Measurements from ENCODE around the gene GAREM2.

DNA sequence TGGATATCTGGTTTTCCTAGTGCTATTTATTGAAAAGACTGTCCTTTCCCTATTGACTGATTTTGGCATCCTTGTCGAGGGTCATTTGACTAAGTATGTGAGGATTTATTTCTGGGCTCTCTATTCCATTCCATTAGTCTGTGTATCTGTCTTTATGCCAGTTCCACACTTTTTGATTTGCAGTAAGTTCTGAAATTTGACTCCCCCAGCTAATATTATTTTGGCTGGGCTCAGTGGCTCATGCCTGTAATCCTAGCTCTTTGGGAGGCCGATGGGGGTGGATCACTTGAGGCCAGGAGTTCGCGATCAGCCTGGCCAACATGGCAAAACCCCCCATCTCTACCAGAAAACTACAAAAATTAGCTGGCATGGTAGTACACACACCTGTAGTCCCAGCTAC is 46.8 kb upstream of the GAREM2 start:
- TF ChIP-seq POLR2AphosphoS5 (IDR thresholded peaks at IDR 0.05) (no peak), CTCF (IDR thresholded peaks at IDR 0.05) (no peak), EP300 (IDR thresholded peaks at IDR 0.05) (no peak)
